Colonic mucosa (tissue), 4 donors: ENCODE measurements around the gene ROMO1. TPM values are rescaled to one million over a fixed set of nuclear protein-coding genes. Genes with fewer than 3 reads are reported as not detected.
"Not testable (repeated sequence)": the region's sequence is repeated elsewhere in the genome, so short reads cannot be mapped to it uniquely, and the experiment has no call there.

Experiments used
- DNase-seq: peaks from one replicate; pipeline ENCODE4 v3.0.0-alpha.2; 2020
- H3K27ac ChIP-seq: fragments of 200-600 bp; one replicate; pipeline ENCODE4 v1.8.0; 2021
- H3K27me3 ChIP-seq: fragments of 200-600 bp; one replicate; pipeline ENCODE4 v1.8.0; 2021
- H3K36me3 ChIP-seq: fragments of 200-600 bp; one replicate; pipeline ENCODE4 v1.8.0; 2021
- H3K4me1 ChIP-seq: fragments of 200-600 bp; one replicate; pipeline ENCODE4 v1.8.0; 2021; ENCODE audit warnings: mild to moderate bottlenecking
- H3K4me3 ChIP-seq: fragments of 200-600 bp; one replicate; pipeline ENCODE4 v1.8.0; 2021
- H3K9ac ChIP-seq, 2 donors: one replicate each; pipeline ENCODE4 v1.7.0; 2013; ENCODE audit warnings: control low read depth in 2 of 2, low read depth in 2 of 2, low read length in 2 of 2
- H3K9me3 ChIP-seq: fragments of 200-600 bp; one replicate; pipeline ENCODE4 v1.8.0; 2021
- intact Hi-C: fragments of 100-400 bp; cut with DNase I; formaldehyde crosslinking; loops from one replicate; pipeline ENCODE4 v1.14.1; 2022
- total RNA-seq, 2 donors: library from RNA; stranded (reverse); fragmentation: NEBNext Ultra II Directional in 1 of 2; extraction: Animal tissue kit (Norgen Biotek cat#: 25700) in 1 of 2; gene quantifications; one replicate each; pipeline ENCODE4 v1.2.1, GENCODE V29; 2021
- TF ChIP-seq, protein P1 (sequence below): fragments of 200-600 bp; IDR thresholded peaks from one replicate; pipeline ENCODE4 v1.8.0; 2022; ENCODE audit warnings: antibody characterized with exemption, mild to moderate bottlenecking
- donor health status: healthy.
- donor health status: DM: no; HTN: no; CAD: no.
- donor health status: DM: no; HTN: no; CAD: no.

The ROMO1 gene
- total RNA-seq, 2 donors from 2014 or later, result 189 to 268 TPM

DNA sequence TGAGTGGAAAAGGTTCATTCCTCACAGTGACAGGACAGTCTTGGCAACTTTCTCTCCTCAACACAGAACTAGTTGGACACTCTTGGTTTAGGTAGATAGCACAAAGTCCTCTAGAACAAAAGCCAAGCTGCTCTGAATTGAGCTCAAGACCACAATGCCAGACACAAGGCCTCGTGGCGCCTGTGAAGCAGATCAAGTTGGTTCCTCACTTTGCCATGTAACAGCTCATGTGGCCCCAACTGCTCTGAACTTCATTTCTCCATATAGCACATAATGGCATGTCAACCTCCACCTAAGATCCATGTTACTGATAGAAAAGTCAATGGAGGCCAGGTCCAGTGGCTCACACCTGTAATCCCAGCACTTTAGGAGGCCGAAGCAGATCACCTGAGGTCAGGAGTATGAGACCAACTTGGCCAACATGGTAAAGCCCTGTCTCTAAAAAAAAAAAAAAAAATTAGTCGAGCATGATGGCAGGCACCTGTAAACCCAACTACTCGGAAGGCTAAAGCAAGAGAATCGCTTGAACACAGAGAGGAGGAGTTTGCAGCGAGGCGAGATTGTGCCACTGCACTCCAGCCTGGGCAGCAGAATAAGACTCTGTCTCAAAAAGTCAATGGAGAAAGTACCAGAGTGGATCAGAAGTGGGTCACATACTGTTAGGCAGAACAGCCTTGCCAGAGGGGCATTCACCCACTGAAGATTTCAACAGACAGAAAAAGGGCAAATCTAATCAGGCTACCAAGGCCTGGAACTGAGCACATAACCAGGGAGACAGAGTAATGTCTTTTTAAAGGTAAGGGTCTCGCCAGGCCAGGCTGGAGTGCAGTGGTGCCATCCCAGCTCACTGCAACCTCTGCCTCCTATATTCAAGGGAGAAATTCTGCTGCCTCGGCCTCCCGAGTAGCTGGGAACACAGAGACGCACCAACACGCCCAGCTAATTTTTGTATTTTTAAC, 21.2 kb downstream of the ROMO1 start:
- Histone ChIP-seq H3K36me3 (peaks cover 74% of the 10 kb centered on the region), H3K9ac (no peak overlapping the region), H3K4me1 (no peaks in the 10 kb centered on the region), H3K27me3 (no peaks in the 10 kb centered on the region), H3K27ac (no peak overlapping the region), H3K9me3 (no peaks in the 10 kb centered on the region), H3K4me3 (no peak overlapping the region)
- intact Hi-C loops, result no loop called here
- no peak for DNase-seq
- TF ChIP-seq, protein P1, sequence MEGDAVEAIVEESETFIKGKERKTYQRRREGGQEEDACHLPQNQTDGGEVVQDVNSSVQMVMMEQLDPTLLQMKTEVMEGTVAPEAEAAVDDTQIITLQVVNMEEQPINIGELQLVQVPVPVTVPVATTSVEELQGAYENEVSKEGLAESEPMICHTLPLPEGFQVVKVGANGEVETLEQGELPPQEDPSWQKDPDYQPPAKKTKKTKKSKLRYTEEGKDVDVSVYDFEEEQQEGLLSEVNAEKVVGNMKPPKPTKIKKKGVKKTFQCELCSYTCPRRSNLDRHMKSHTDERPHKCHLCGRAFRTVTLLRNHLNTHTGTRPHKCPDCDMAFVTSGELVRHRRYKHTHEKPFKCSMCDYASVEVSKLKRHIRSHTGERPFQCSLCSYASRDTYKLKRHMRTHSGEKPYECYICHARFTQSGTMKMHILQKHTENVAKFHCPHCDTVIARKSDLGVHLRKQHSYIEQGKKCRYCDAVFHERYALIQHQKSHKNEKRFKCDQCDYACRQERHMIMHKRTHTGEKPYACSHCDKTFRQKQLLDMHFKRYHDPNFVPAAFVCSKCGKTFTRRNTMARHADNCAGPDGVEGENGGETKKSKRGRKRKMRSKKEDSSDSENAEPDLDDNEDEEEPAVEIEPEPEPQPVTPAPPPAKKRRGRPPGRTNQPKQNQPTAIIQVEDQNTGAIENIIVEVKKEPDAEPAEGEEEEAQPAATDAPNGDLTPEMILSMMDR, result no peak

DNA sequence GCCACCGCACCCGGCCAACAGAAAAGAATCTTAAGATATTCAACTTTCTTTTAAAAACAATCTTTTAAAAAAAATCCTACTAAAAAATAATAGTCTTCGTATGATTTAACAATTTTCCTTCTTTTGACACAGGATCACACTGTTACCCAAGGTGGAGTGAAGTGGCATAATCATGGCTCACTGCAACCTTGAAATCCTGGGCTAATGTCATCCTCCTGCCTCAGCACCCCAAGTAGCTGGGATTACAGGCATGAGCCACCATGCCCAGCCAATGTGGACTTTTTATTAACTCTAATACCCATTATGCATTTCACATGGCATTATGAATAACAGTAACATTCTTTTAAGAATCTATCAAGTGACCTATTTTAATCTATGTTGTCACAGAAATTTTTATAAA, 22.0 kb downstream of the ROMO1 start:
- Histone ChIP-seq H3K27me3 (no peaks in the 10 kb centered on the region), H3K4me1 (no peaks in the 10 kb centered on the region), H3K4me3 (no peak overlapping the region), H3K9ac (no peak overlapping the region), H3K36me3 (peaks cover 67% of the 10 kb centered on the region), H3K27ac (no peak overlapping the region), H3K9me3 (no peaks in the 10 kb centered on the region)
- intact Hi-C loops, result no loop called here
- DNase-seq, result no peak
- TF ChIP-seq, protein P1, result no peak

DNA sequence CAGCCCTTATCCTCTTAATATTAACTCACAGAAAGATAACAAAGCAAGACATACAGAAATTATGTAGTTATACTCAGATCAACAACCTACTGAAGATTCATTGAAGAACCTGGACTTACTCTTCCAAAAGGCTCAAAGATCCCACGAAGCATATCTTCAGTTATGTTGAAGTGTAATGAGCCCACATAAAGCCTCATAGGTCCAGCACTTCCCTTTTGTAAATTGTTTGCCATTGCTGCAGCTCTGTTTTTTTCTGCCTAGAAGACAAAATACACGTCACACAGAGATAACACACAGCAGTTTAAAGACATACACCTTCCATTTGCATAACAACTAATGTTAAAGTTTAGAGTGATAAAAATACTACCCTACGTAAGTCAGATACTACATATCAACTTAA, 22.4 kb downstream of the ROMO1 start:
- H3K4me3 ChIP-seq, result no peak overlapping the region
- no peaks in the 10 kb centered on the region for H3K9me3 ChIP-seq
- no peak overlapping the region for H3K27ac ChIP-seq
- H3K9ac ChIP-seq, result no peak overlapping the region
- H3K4me1 ChIP-seq, result no peaks in the 10 kb centered on the region
- peaks cover 63% of the 10 kb centered on the region for H3K36me3 ChIP-seq
- no peak for DNase-seq
- intact Hi-C loops, result no loop called here
- no peaks in the 10 kb centered on the region for H3K27me3 ChIP-seq
- TF ChIP-seq, protein P1, result no peak

DNA sequence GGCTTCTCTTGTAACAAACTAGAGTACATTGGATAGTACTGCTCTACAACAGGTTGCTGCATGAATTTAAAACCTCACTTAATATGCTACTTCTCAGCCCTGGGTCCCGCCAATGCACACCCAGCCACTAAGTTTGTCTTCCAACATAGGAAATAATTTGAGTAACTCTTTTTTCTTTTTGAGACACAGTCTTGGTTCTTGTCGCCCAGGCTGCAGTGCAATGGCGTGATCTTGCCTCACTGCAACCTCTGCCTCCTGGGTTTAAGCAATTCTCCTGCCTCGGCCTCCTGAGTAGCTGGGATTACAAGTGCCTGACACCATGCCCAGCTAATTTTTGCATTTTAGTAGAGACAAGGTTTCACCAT, 24.1 kb downstream of the ROMO1 start:
- H3K9me3 ChIP-seq, H3K27me3 ChIP-seq, DNase-seq, H3K9ac ChIP-seq, H3K4me1 ChIP-seq, H3K4me3 ChIP-seq, intact Hi-C loops, H3K27ac ChIP-seq: not testable (repeated sequence)
- peaks cover 59% of the 10 kb centered on the region for H3K36me3 ChIP-seq

DNA sequence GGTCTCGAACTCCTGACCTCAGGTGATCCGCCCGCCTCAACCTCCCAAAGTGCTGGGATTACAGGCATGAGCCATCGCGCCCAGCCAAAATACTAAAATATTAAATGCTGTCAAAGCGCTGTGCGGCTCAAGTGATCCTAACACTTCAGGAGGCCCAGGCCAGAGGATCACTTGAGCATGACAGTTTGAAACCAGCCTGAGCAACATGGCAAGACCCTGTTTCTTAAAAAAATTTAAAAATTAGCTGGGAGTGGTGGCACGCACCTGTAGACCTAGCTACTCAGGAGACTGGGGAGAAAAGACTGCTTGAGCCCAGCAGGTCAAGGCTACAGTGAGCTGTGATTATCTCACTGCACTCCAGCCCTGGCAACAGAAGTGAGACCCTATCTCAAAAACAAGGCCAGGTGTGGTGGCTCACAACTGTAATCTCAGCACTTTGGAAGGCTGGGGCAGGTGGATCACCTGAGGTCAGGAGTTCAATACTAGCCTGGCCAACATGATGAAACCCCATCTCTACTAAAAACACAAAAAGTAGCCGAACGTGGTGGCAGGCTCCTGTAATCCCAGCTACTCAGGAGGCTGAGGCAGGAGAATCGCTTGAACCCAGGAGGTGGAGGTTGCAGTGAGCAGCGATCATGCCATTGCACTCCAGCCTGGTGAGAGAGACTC, 24.6 kb downstream of the ROMO1 start:
- H3K36me3 ChIP-seq, result peaks cover 62% of the 10 kb centered on the region
- H3K4me1 ChIP-seq, H3K27ac ChIP-seq, DNase-seq, intact Hi-C loops, H3K9me3 ChIP-seq, H3K9ac ChIP-seq, H3K4me3 ChIP-seq, H3K27me3 ChIP-seq: not testable (repeated sequence)

DNA sequence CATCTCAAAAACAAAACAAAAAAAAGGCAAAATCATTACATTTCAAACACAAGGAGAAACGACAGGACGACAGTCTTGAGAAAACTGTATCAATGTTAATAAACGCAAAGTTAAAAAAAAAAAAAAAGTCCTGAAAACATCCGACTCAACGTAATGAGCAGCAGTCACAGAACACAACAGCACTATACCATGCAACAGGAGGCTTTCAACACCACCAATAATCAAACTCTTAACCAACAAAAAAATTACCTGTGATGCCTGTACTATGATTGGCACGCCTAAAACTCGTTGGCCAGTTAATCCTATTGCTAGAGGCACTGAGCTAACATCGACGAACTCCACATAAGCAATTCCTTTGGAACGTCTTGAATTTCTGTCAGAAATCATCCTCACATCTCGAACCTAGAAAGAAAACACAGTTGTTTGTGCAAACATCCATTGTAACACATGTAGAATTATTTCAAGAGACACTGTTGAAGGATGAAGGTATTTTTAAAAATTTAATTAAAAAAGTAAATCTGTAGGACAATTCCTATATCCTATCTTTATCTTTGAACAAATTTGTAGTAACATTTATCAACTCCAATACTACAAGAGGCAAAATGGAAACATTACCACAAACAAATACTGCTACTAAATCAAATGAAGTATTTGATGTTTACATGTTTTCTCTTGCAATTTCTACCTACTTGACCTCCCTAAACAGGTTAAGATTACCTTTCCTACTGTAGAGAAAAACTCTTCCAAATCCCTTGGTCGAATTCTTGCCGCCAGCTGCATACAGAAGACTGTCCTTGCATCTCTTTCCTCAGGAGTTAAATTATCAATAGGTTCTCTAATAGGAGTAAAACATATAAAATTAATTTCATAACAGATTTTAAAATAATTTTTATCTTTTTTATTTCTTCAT, 25.4 kb downstream of the ROMO1 start:
- DNase-seq, result no peak
- intact Hi-C loops, result no loop called here
- no peaks in the 10 kb centered on the region for H3K27me3 ChIP-seq
- no peaks in the 10 kb centered on the region for H3K9me3 ChIP-seq
- no peak overlapping the region for H3K9ac ChIP-seq
- TF ChIP-seq, protein P1, result no peak
- H3K36me3 ChIP-seq, result peaks cover 62% of the 10 kb centered on the region
- H3K27ac ChIP-seq, result no peak overlapping the region
- no peaks in the 10 kb centered on the region for H3K4me1 ChIP-seq
- no peak overlapping the region for H3K4me3 ChIP-seq
